OCI-LY1 (cell line): Measurements from ENCODE around the gene EPN3.

ENCODE experiments used
- H2AFZ ChIP-seq: fragments of 200-600 bp; sonication (generic), shearing (Covaris generic); 2 replicates; pipeline ENCODE4 v1.6.0; 2014; ENCODE audit warnings: antibody characterized with exemption, mild to moderate bottlenecking, low read length
- H3F3A ChIP-seq: fragments of 200-600 bp; sonication (generic), shearing (Covaris generic); 2 replicates; pipeline ENCODE4 v1.6.0; 2014; ENCODE audit warnings: mild to moderate bottlenecking, antibody characterized with exemption, low read length, moderate library complexity; ENCODE audit not compliant: insufficient read depth
- H3K27ac ChIP-seq: fragments of 200-600 bp; sonication (generic); 2 replicates; pipeline ENCODE4 v1.5.1; 2014; ENCODE audit warnings: low read length, mixed run types, mild to moderate bottlenecking, low read depth; ENCODE audit not compliant: poor library complexity, severe bottlenecking
- H3K27me3 ChIP-seq: fragments of 200-600 bp; sonication (generic); 2 replicates; pipeline ENCODE4 v1.6.0; 2014; ENCODE audit warnings: antibody characterized with exemption, mild to moderate bottlenecking, low read length, moderate library complexity; ENCODE audit not compliant: insufficient read depth
- H3K36me3 ChIP-seq: fragments of 200-600 bp; sonication (generic); 2 replicates; pipeline ENCODE4 v1.6.1; 2014; ENCODE audit warnings: mild to moderate bottlenecking, antibody characterized with exemption, low read length, moderate library complexity, mixed read lengths; ENCODE audit not compliant: insufficient read depth
- H3K4me1 ChIP-seq: fragments of 200-600 bp; sonication (generic); 2 replicates; pipeline ENCODE4 v1.5.1; 2014; ENCODE audit warnings: mild to moderate bottlenecking, low read length, moderate library complexity; ENCODE audit not compliant: insufficient read depth, severe bottlenecking
- H3K4me2 ChIP-seq: fragments of 200-600 bp; sonication (generic), shearing (Covaris generic); 2 replicates; pipeline ENCODE4 v1.6.1; 2014; ENCODE audit warnings: low read length
- H3K4me3 ChIP-seq: fragments of 200-600 bp; sonication (generic); 2 replicates; pipeline ENCODE4 v1.5.1; 2014; ENCODE audit warnings: low read length, low read depth, mild to moderate bottlenecking, mixed read lengths; ENCODE audit not compliant: poor library complexity, severe bottlenecking
- H3K79me2 ChIP-seq: fragments of 200-600 bp; shearing (Covaris generic); 2 replicates; pipeline ENCODE4 v1.6.1; 2016; ENCODE audit warnings: mixed run types, low read length, mixed read lengths; ENCODE audit not compliant: insufficient read depth
- H3K9ac ChIP-seq: fragments of 200-600 bp; sonication (generic), shearing (Covaris generic); 2 replicates; pipeline ENCODE4 v1.6.1; 2014; ENCODE audit warnings: mild to moderate bottlenecking, low read length, mixed read lengths
- H3K9me2 ChIP-seq: fragments of 200-600 bp; sonication (generic), shearing (Covaris generic); 2 replicates; pipeline ENCODE4 v1.6.1; 2014; ENCODE audit warnings: low read depth, mild to moderate bottlenecking, low read length, mixed read lengths
- H3K9me3 ChIP-seq: fragments of 200-600 bp; shearing (Covaris generic); 2 replicates; pipeline ENCODE4 v1.6.1; 2014; ENCODE audit warnings: low read length, mixed read lengths
- H4K20me1 ChIP-seq: fragments of 200-600 bp; sonication (generic), shearing (Covaris generic); 2 replicates; pipeline ENCODE4 v1.6.0; 2016; ENCODE audit warnings: mild to moderate bottlenecking, low read length; ENCODE audit not compliant: insufficient read depth
- EZH2 ChIP-seq: fragments of 200-600 bp; sonication (generic), shearing (Covaris generic); IDR thresholded peaks from 2 replicates; pipeline ENCODE4 v1.8.0; 2017; ENCODE audit warnings: borderline replicate concordance, mixed run types, mild to moderate bottlenecking, antibody characterized with exemption, low read length, moderate library complexity, mixed read lengths
- TF ChIP-seq, protein P1 (sequence below): fragments of 200-600 bp; sonication (generic), shearing (Covaris generic); IDR thresholded peaks from 2 replicates; pipeline ENCODE4 v1.5.1; 2017; ENCODE audit warnings: mild to moderate bottlenecking, antibody characterized with exemption, low read length, moderate library complexity, mixed read lengths

The EPN3 gene

DNA sequence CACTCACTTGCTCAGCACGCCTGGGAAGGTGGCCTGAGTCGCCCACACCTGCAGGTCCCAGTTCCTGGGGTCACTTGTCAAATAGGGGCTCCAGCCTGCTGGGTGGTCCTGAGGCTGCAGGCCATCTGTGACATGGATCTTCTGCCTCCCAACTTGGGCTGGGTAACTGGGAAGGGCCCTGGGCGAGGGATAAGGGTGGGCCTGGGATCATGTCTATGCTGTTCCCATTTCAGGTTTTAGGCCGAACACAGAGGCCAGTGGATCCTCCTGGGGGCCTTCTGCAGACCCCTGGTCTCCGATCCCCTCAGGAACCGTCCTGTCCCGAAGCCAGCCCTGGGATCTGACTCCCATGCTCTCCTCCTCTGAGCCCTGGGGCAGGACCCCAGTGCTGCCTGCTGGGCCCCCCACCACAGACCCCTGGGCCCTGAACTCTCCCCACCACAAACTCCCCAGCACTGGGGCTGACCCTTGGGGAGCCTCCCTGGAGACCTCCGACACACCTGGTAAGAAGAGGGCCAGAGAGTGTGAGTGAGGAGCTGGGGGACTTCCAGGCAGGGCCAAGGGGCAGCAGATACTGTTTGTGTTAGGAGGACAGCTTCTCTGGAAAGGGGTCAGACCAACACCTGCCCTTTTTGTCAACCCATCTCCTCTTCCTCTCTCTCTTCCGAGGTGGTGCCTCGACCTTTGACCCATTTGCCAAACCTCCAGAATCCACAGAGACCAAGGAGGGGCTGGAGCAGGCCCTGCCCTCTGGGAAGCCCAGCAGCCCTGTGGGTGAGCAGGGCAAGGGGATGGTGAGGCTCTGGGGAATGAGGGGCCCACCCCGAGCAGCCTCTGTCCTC is 8.2 kb downstream of the EPN3 start:
- Histone ChIP-seq H3K4me3 (no peak overlapping the region), H4K20me1 (no peaks in the 10 kb centered on the region), H3K4me1 (peaks cover 10% of the 10 kb centered on the region), H3K79me2 (no peaks in the 10 kb centered on the region), H3K9ac (no peak overlapping the region), H3K27ac (no peak overlapping the region), H3K9me3 (no peaks in the 10 kb centered on the region), H3K27me3 (peaks cover 8% of the 10 kb centered on the region; the same call in 1 of the 2 replicates), H3K9me2 (no peaks in the 10 kb centered on the region), H3K4me2 (no peak overlapping the region), H3F3A (no peaks in the 10 kb centered on the region), H3K36me3 (no peaks in the 10 kb centered on the region), H2AFZ (no peak overlapping the region)
- TF ChIP-seq EZH2: no peak
- TF ChIP-seq, protein P1, sequence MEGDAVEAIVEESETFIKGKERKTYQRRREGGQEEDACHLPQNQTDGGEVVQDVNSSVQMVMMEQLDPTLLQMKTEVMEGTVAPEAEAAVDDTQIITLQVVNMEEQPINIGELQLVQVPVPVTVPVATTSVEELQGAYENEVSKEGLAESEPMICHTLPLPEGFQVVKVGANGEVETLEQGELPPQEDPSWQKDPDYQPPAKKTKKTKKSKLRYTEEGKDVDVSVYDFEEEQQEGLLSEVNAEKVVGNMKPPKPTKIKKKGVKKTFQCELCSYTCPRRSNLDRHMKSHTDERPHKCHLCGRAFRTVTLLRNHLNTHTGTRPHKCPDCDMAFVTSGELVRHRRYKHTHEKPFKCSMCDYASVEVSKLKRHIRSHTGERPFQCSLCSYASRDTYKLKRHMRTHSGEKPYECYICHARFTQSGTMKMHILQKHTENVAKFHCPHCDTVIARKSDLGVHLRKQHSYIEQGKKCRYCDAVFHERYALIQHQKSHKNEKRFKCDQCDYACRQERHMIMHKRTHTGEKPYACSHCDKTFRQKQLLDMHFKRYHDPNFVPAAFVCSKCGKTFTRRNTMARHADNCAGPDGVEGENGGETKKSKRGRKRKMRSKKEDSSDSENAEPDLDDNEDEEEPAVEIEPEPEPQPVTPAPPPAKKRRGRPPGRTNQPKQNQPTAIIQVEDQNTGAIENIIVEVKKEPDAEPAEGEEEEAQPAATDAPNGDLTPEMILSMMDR: no peak

- Histone ChIP-seq H3K9me2 (no peaks in the 10 kb centered on the region), H2AFZ (no peak overlapping the region), H3K4me1 (peaks cover 10% of the 10 kb centered on the region), H3F3A (no peaks in the 10 kb centered on the region), H3K4me2 (peak overlapping the region; percentile 90), H3K4me3 (peak overlapping the region; percentile 67), H3K27ac (no peak overlapping the region), H3K9me3 (no peaks in the 10 kb centered on the region), H3K27me3 (peaks cover 8% of the 10 kb centered on the region; the same call in 1 of the 2 replicates), H3K9ac (peak overlapping the region; percentile 52; the same call in 1 of the 2 replicates), H3K36me3 (no peaks in the 10 kb centered on the region), H3K79me2 (no peaks in the 10 kb centered on the region), H4K20me1 (no peaks in the 10 kb centered on the region)
- TF ChIP-seq EZH2: no peak
- TF ChIP-seq, protein P1: no peak
Observed at GRCh38 chr17:50541402-50541715, 8.8 kb downstream of the EPN3 start.

DNA sequence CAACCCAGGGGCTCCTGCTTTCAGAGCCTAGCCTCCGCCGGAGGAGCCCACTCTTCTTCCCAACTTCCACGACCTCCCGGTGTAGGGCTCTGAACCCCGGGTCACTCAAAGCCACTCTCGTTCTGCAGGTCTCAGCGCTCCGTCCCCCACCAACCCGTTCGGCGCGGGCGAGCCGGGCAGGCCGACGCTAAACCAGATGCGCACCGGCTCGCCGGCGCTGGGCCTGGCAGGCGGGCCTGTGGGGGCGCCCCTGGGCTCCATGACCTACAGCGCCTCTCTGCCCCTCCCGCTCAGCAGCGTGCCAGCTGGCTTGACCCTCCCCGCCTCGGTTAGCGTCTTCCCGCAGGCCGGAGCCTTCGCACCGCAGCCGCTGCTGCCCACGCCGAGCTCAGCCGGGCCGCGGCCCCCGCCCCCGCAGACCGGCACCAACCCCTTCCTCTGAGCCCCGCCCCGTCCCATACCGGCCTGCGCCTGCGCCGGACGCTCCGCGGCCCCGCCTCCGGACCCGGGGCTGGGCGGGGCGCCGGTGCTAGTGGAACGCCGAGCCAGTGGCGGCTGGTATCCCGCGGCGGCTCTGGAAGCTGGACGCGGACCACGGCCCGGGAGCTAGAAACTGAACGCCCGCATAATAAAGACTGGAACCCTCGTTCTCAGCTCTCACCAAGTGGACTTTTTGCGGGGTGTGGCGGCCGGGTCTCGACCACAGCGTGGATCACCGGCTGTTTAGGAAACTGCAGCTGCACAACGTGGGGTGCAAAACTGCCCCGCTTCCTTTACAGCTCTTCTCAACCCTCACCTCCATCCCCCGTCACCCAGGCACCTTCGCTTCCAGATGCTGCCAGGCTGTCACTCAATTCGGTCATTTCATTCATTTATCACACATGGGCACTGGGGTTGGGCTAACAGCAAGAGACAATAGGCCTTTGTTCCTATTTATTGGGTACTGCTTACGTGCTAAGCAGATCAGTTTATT is 9.5 kb downstream of the EPN3 start:
- Histone ChIP-seq H3K4me3 (peak overlapping the region; percentile 67), H3K4me2 (peak overlapping the region; percentile 90), H3K79me2 (no peaks in the 10 kb centered on the region), H3K9me3 (no peaks in the 10 kb centered on the region), H3K9ac (peak overlapping the region; percentile 52; the same call in 1 of the 2 replicates), H3K27ac (no peak overlapping the region), H3K9me2 (no peaks in the 10 kb centered on the region), H3F3A (no peaks in the 10 kb centered on the region), H4K20me1 (no peaks in the 10 kb centered on the region), H3K36me3 (no peaks in the 10 kb centered on the region), H3K27me3 (peaks cover 8% of the 10 kb centered on the region; the same call in 1 of the 2 replicates), H2AFZ (peak overlapping the region; percentile 50), H3K4me1 (peaks cover 10% of the 10 kb centered on the region)
- TF ChIP-seq, protein P1: peak; percentile 35; the same call in 1 of the 2 replicates
- TF ChIP-seq EZH2: no peak
